Pons (tissue), 1 donor: ENCODE results near the gene MOV10L1.
"Not testable (repeated sequence)": the region's sequence is repeated elsewhere in the genome, so short reads cannot be mapped to it uniquely, and the experiment has no call there.

Experiments
- DNase-seq: peaks from one replicate; pipeline ENCODE4 v3.0.0-alpha.2; 2016; ENCODE audit warnings: low spot score

Gene MOV10L1

DNA sequence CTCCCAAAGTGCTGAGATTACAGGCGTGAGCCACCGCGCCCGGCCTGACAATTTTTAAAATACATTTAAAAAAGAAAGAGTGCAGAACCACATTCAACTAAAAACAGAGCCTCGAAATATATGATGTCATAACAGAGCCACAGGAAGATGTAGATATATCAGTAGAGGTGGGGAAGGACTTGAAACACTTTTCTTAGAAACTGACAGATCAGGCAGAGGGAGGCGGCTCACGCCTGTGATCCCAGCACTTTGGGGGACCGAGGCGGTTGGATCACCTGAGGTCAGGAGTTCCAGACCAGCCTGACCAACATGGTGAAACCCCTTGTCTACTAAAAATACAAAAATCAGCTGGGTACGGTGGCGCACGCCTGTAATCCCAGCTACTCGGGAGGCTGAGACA, 11.6 kb upstream of the MOV10L1 start:
- no peak for DNase-seq

GRCh38 chr22:50078761-50079160, 11.0 kb upstream of the MOV10L1 start:
- DNase-seq: no peak

GRCh38 chr22:50080077-50080465, 9.7 kb upstream of the MOV10L1 start:
- DNase-seq: no peak

DNA sequence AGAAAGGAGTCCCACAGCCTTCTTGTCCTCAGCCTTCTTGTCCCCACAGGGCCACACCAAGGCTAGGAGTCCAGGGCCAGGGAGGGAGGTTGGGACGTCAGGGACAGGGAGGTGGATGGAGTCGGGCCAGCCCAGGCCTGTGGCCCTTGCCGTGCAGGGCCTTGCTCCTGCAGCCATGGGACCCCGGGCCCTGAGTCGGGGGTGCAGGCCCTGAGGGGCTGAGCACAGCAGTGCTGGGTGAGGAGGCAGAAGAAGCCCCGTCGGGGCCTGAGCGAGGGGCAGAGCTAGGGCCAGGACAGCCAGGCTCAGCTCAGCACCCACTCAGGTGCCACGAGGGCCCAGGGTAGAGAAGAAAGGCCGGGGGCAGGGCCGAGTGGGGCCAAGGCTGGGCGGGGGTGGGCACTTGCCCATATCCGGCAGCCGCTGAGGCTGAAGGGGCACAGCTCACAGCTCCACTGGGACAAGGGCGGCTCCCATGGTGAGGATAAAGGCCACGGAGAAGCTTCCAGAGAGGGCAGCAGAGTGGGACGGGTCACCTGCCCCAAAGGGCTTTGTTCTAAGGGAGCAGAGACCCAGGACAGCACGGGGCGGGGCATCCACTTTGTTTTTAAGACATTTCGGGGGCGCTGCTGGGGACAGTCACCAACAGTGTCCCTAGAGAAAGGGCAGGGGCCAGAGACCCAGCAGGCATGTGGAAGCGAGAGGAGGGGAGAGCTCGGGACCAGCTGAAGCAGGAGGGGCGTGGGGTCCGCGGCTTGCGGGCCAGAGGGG, 8.2 kb upstream of the MOV10L1 start:
- no peak for DNase-seq

DNA sequence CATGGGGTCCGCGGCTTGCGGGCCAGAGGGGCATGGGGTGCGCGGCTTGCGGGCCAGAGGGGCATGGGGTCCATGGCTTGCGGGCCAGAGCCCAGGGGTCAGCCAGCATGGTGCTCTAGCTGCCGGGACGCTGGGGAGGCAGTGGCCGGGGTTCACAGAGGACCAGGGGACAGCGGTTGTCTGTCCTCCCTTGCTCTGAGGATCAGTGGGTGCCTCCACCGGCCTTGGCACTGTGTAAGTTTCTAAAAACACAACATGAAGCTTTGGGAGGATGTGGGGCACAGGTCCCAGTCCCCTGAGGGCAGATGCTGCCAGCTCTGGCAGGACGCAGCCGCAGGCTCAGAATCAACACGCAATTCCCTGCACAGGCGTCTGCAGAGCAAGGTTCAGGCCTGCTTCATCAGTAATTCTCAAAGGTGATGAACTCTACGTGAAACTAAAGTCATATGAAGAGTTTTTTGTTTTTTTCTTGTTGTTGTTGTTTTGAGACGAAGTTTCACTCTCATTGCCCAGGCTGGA, 7.5 kb upstream of the MOV10L1 start:
- no peak for DNase-seq

GRCh38 chr22:50082961-50083461, 6.8 kb upstream of the MOV10L1 start:
- DNase-seq: no peak

DNA sequence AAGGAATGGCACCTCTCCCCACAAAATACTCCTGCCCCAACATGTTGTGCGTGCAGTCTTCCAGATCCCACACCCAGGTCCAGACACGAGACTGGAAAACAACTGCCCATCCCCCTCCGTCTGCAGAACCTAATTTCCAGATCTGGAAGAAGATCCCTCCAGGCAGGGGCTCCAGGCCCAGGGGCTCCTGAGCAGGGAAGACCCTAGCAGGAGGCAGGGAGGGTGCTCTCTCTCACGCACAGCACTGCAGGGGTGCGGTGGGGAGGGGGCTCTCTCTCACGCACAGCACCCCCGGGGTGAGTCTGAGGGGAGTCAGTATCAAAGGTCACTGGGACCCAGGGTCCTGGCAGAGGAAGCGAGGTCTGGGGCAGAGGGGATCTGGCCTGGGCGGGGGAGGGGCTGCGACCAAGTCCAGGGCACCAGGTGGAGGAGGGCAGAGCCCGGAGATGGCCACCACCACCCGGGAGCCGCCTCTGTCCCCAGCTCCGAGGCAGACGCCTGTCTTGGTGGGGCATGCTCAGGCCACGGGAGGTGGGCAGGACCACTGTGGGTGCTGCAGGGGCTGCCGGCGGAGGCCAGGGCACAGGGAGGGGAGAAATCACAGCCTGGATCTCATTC, 6.2 kb upstream of the MOV10L1 start:
- no peak for DNase-seq

- no peak for DNase-seq
These were observed 5.7 kb upstream of the MOV10L1 start for GRCh38 chr22:50084080-50084477.

DNA sequence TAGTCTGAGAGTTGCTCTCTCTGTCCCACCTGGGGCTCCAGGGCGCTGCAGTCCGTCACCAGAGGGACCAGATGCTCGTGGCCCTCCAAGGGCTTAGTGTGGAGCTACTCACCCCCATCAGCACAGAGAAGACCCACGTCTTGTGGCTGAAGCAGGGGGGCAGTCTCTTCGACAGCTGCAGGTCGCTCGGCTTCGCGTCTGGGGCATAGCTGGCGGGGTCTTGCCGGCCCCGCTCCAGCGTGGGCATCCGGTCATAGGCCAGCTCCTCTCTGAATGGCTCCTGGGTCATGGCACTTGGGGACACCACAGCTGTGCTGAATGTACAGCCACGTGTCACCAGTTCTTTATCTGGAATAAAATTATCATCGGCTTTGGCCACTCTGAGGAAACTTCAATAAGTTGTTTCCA, 5.2 kb upstream of the MOV10L1 start:
- no peak for DNase-seq

GRCh38 chr22:50085211-50085972, 4.4 kb upstream of the MOV10L1 start, which contains the start of gene MLC1:
Gene MLC1 (minus strand): TSS chr22:50085426. CDS start chr22:50084902, 524 bp downstream.
- peak; percentile 24 for DNase-seq

- DNase-seq: no peak
These were observed 3.3 kb upstream of the MOV10L1 start for GRCh38 chr22:50086526-50086925.

DNA sequence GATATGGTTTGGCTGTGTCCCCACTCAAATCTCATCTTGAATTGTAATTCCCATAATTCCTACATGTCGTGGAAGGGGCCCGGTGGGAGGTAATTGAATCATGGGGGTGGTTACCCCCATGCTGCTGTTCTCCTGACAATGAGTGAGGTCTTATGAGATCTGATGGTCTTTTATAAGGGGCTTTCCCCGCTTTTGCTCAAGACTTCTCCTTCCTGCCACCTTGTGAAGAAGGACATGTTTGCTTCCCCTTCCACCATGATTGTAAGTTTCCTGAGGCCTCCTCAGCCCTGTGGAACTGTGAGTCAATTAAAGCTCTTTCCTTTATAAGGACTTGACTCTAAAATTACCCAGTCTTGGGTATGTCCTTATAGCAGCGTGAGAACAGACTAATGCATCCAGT, 2.8 kb upstream of the MOV10L1 start:
- DNase-seq: not testable (repeated sequence)

DNA sequence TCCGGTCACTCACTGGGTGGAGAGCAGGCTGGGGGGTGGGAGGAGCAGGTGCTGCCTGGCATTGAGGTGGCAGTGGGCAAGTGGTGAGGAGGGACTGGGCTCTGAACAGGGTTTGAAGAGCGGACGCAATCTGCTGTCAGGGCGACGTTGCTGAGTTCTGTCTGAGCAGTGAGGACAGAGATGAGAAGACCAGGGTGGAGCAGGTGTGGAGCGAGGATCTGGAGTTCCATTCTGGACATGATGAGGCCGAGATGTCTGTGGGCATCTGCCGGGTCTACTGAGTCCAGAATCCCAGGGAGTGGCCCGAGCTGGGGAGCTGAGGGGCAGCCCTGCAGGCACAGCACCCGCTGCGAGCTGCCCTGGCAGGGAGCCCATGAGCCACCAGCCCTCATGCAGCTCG, 2.2 kb upstream of the MOV10L1 start:
- no peak for DNase-seq

GRCh38 chr22:50088096-50088495, 1.7 kb upstream of the MOV10L1 start:
- DNase-seq: no peak

DNA sequence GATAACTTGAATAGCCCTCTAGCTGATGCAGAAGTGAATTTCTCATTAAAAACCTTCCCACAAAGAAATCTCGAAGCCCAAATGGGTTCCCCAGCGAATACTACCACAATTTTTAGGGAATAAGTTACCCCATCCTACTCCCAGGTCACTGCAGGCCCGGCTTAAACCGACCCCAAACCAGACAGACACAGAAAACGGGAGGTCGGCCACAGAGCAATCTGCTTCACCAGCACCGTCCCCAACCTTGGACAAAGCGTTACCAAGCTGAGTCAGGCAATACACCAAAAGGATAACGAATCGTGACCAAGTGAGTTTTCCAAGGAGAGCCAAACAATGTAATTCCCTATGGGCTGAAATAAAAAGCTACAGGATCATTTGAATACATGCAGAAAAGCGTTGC, 575 bp upstream of the MOV10L1 start:
- DNase-seq: no peak

GRCh38 chr22:50090412-50090714, 557 bp downstream of the MOV10L1 start:
- DNase-seq: no peak

DNA sequence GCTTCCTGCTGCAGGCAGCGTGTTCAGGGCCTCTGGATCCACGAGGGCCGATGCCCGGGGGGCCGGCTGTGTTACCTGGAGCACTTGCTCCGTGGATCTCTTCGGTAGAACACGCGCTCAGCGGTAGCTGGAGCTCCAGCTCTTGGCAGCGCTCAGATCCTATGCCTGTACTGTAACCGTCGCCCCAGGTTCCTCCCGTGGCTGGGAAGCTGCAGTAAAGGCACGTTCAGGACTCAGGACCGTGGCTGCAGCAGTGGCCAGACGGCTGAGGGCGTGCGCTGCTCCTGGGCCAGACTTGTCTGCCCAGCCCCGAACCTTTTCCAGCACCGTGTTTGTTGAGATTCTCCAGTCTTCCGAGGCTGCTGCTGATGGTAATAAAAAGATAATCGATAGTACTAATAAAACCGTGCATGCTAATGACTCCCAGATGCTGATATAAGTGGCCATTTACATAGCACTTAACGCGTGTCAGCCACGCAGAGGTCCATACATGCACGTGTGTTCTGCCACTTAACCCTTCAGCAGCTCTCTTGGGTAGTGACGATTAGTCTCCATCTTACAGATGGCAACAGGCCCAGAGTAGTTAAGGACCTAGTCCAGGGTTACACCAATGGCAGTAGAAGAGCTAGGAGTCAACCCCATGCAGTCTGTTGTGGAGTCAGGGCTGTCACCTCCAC, 1.4 kb downstream of the MOV10L1 start:
- DNase-seq: no peak

GRCh38 chr22:50092342-50092741, 2.5 kb downstream of the MOV10L1 start:
- no peak for DNase-seq

DNA sequence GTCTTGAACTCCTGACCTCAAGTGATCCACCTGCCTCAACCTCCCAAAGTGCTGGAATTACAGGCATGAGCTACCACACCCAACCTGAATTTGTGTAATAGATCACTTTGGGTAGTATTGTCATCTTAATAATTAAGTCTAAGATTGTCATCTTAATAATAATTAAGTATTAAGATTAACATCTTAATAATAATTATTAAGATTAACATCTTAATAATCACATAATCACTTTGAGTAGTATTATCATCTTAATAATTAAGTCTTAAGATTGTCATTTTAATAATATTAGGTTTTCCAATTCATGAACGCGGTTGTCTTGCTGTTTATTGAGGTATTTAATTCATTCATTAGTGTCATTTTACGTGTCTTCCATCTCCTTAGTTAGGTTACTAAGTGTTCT, 8.2 kb downstream of the MOV10L1 start:
- no peak for DNase-seq

DNA sequence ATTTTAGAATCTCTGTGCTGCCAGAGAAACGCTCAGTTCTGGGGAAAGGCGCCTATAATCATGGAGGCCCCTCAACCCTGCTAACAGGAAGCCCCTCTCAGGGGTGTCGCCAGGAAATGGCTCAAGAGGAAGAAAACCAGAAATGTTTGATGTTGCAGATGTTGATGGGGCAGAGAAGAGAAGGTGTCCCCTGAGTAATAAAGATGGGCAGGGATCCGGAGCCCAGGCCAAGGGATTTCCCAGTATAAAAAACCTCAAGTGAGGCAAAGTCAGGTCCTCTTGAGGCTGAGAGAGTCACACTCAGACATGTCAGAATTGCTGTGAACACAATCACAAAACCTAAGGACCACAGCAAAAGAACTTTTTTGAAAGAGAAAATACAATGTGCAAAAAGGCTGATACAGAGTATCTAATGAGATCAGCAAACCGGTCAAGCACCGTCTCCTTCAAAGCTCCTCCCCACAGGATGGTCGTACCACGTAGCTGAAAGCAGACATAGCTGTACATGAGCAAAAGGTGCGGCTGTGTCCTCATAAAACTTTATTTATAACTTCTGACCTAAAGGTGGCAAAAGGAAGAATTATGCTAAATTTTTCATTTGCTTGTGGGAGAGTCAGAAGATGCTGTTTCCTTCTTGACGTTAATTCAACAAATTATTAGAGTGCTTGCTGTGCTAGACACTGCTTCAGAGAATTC, 12.2 kb downstream of the MOV10L1 start:
- no peak for DNase-seq

- DNase-seq: no peak
These were observed 13.1 kb downstream of the MOV10L1 start for GRCh38 chr22:50102946-50103345.

GRCh38 chr22:50104141-50104544, 14.3 kb downstream of the MOV10L1 start:
- no peak for DNase-seq
